ENCODE measurements around the gene WDR88.
A peak's percentile ranks its signal among the peaks of the same experiment; 100 is the strongest.
"Not testable (repeated sequence)": the region's sequence is repeated elsewhere in the genome, so short reads cannot be mapped to it uniquely, and the experiment has no call there.

Gene WDR88

GRCh38 chr19:33174186-33174585 lies 42.3 kb downstream of the WDR88 start:
- no peak for DNase-seq

- no peak for DNase-seq
Observed at GRCh38 chr19:33175156-33175782, 43.4 kb downstream of the WDR88 start.

DNA sequence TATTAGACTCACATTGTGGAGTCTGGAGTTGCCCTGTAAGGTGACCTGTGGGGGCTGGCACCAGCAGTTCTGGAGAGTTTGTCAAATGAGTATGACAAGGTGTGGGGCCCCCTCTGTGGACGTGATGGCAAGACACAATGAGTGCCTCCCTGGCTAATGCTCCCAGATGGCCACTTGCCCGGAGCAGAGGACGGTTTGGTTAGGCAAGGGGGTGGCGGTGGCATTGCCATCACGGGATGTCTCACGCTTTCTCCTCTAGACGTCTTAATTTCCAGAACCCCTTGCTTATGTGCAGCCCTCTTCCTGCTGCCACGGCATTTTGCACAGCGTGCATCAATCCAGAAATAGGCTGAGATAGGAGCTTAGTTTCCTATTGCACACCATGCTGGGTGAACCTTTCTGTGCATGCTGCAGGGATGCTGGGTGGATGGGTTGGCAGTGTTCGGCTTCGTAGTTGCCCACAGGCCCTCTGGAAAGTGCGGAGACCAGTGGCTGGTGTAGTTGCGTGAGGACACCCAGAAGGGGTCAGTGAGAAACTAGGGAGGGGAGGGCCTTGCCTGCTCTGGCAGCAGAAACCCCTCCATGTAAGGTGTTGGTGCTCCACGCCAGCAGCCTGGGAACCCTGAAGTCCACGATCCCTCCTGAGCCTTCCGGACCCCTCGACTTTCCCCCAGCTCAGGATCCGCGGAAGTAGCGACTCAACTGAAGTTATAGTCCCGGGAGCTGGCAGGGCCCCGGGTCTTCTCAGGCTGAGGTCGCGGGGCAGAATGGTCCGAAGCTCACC lies 44.2 kb downstream of the WDR88 start:
- no peak for DNase-seq

GRCh38 chr19:33176670-33177416 lies 44.9 kb downstream of the WDR88 start:
- DNase-seq: peak; percentile 97

DNA sequence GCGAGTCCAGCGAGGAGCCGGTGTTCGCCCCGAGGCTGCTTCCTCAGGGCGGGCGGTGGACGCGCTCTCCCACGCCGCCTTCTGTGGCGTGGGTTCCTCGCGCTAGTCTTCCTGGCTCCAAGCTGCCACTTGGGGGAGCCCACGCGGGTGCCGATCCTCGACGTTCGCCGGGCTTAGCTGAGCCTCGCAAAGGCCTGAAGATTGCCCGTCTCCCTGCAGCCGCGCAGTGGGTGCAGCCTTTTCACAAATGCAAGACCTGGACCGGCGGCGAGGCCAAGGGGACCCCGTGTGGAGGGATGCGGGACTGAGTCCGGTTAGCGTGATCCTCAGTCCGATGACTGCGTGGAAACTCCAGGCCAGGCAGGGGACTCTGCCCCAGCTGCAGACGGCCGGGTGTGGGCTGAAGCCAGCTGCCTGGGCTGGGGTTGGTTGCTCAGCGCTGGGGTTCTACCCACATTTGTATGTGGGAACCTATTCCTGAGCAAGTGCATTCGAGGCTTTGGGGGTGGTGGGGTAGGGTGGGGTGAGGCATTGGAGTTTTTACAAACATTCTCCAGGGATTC lies 45.6 kb downstream of the WDR88 start:
- peak; percentile 85 for DNase-seq

GRCh38 chr19:33186431-33187182 lies 54.7 kb downstream of the WDR88 start:
- no peak for DNase-seq

DNA sequence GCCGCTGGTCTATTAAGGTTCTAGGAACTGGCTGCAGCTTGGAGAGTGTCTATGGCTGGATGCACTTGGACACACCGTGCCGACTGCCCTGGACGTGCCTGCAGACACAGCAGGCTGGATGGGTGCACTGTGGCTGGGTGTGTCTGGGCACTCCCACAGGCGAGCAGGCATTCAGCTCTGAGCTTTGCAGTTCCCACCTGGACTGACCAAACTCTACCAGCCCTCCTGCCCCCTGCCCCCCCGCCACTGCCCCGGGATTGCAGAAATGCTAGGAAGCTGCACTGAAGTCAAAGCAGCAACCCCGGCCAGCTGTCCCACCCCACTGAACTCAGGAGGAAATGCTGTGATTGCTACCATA lies 55.2 kb downstream of the WDR88 start:
- no peak for DNase-seq

- DNase-seq: no peak
Observed at GRCh38 chr19:33189453-33189852, 57.5 kb downstream of the WDR88 start.

- DNase-seq: not testable (repeated sequence)
Observed at GRCh38 chr19:33191092-33191491, 59.2 kb downstream of the WDR88 start.

- no peak for DNase-seq
Observed at GRCh38 chr19:33191501-33191900, 59.6 kb downstream of the WDR88 start.

DNA sequence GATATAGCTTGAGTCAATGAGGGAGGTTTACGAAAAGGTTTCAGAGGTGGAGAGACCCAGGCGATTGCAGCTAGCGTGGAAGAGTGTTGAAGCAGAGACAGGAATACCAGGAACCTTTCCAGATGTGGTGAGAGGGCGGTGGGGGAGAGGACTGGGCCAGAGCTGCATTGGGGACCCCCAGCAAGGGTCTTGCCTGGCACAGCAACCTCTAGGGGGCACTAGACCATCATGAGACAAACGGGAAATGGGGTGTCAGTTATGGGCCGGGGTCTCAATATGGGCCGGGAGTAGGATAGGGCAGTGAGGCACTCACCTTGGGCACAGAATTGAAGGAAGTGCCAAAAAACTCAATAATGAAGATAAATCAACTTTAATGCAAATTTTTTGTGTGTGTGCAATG lies 60.1 kb downstream of the WDR88 start:
- DNase-seq: no peak

DNA sequence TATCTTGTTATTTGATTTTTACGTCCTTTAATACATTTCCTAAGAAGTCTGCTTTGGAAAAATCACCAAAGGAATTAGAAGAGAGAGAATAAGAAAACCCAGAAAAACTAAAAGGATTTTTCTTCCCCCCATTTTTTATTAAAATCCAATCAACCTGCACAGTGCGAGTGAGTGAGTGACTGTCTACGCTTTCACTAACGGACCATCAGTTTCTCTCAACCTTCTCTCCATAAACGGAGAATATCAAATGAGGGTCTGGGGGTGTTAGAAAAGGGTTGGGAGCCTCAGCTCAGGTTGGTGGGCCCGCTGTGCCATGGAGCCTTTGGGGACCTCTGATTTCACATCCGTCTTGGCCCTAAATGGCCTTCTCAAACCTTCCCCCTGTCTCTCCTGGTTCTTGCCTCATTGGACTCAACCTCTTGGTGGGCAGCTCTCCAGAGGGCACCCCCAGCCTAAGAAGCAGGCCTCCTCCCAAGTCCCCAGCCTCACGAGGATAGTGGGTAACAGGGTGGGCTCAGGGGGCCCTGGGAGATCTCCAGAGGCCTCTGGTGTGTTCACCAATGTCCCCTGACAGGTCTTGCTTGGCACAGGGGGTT lies 61.5 kb downstream of the WDR88 start:
- DNase-seq: no peak

DNA sequence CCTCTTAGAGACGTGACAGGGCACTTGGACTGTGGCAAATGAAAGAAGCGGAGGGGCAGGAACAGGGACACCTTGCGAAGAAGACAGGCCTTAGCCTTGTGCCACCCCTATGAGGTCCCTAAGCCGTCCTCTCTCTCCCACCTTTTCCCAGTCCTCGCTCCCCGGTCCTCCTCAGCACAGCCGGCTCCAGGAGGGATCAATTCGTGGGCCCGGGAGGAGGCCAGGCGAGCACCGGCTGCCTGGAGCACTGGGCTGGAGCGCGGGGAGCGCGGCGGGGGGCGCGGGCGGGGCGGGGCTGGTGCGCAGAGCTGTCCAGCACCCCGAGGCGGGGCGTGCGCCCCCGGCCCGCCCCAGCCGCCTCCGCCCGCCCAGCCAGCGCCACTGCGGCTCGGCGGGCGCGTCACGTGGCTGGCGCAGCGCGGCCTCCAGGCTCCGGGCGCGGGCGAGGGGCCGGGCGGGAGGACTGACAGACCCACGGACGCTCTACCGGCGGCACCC lies 62.0 kb downstream of the WDR88 start, which contains the start of gene LRP3:
Gene LRP3 (plus strand): TSS at position 466 of the 498 bp plus-strand sequence. CDS start 456 bp downstream, outside the sequence.
- DNase-seq: no peak

DNA sequence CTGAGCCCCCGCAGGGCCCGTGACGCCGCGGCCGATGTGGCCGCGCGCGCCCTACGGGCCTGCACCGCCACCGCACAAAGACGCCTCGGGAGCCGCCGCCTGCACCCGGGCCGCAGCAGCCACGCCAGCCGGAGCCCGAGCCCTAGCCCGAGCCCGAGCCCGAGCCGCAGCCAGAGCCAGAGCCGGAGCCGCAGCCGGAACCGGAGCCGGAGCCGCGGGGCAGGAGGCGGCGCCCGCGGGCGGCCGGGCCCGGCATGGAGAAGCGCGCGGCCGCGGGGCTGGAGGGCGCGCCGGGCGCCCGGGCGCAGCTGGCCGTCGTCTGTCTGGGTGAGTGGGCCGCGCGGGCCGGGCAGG lies 62.6 kb downstream of the WDR88 start:
- no peak for DNase-seq

DNA sequence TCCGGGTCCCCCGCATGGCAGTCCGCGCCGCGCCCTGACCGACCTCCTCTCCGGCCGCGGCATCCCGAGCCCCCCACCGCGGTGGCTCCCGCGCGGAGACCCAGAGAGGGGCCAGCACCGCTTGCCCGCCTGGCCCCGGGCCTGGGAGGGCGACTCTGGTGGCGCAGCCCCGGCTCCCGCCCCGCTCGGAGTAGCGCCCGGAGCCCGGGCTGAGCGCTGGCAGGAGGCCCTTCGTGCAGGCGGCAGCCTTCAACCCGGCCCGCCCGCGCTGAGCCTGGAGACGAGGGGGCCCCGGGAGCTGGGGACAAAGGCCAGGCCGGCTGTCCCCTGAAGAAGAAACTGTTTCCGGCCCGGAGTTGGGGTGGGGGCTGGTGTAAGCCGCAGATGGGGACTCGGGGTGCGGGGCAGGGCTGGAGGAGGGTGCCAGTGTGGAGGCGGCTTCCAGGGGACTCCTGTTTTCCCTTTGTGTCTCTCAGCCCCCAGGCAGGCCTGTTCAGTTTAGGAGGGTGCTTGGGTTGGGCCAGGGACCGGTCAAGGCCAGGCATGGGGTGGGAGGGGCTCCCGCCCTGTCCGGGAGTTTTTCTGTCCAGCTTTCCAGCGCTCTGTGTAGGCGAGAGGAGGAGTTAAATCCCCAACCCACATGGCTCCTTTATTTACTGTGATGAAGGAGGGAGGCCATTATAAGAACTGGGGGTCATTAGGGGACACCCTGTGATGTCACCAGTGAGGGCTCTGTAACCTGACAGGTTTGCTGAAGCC lies 63.2 kb downstream of the WDR88 start:
- no peak for DNase-seq

DNA sequence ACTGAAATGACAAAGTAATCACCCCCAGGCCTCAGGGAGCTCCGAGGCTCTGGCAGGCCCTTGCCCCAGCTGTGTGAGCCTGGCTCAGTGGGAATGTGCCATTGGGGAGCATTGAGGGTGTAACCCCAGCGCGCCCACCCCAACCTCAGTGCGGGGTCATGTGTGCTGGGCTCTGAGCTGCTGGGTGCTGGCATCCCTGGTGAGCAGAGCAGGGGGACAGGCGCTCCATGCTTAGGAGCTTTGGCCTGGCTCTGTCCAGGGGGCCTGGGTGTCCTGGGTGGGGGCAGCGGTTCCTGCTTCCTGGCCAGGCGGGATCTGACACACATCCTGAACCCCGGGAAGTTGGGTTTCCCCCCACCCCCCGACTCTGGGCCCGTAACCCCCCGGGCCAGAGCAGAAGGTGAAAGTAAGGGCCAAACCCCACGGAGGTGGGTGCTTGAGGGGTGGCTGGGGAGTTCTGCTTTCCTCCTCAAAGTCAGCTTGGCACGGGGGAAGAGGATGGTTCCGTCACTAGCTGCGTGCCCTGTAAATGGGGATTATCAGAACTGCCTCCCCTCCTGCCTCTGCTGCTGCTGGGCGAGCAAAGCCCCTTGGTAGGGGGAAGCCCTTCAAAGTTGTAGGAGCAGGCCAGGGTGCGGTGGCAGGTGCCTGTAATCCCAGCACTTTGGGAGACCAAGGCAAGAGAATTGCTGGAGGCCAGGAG lies 63.9 kb downstream of the WDR88 start:
- no peak for DNase-seq

GRCh38 chr19:33196446-33197193 lies 64.7 kb downstream of the WDR88 start:
- no peak for DNase-seq

GRCh38 chr19:33197591-33198000 lies 65.7 kb downstream of the WDR88 start:
- no peak for DNase-seq

- no peak for DNase-seq
Observed at GRCh38 chr19:33198169-33198568, 66.3 kb downstream of the WDR88 start.
